Endothelial cell of umbilical vein (primary cell): ENCODE measurements around the gene FECH. TPM values are rescaled to one million over a fixed set of nuclear protein-coding genes. Genes with fewer than 3 reads are reported as not detected.

Source experiments
- BruUV-seq: library from RNA; stranded (reverse); fragments of 400-500 nt; replicated peaks from 2 replicates; lab custom pipeline; 2021; lab: Mats Ljungman, UMichigan
- CTCF ChIA-PET: fragments of 300-600, 350-600 bp; sonication (Branson Sonifier 250); formaldehyde crosslinking; loops from one replicate; lab custom pipeline; 2021; ENCODE audit warnings: antibody characterized with exemption, inconsistent platforms; lab: Charles Lee
- POLR2A ChIA-PET: fragments of 300-600, 350-600 bp; sonication (Branson Sonifier 250); formaldehyde crosslinking; loops from one replicate; lab custom pipeline; 2021; ENCODE audit warnings: antibody characterized with exemption, inconsistent platforms; lab: Charles Lee
- DNase-seq: peaks from one replicate; pipeline ENCODE4 v3.0.0-alpha.2; 2011; ENCODE audit warnings: low read depth, low spot score
- FAIRE-seq: peaks from 2 replicates; lab custom pipeline; 2011; peaks lifted over from hg19 to GRCh38; lab: Jason Lieb, UNC
- H2AFZ ChIP-seq: 2 replicates; pipeline ENCODE4 v1.6.0; 2012; ENCODE audit warnings: low read depth, low read length, control low read depth, inconsistent platforms
- H3K27ac ChIP-seq: 2 replicates; pipeline ENCODE4 v1.5.1; 2011; ENCODE audit warnings: low read depth, mild to moderate bottlenecking, control low read depth, low read length, moderate library complexity; ENCODE audit not compliant: insufficient read depth
- H3K27me3 ChIP-seq, 2 experiments: 2 replicates each; pipeline versions ENCODE4 v1.6.0 to v1.6.1; 2011; ENCODE audit warnings: low read length in 2 of 2, mixed read lengths in 1 of 2; ENCODE audit not compliant: control insufficient read depth in 2 of 2, insufficient read depth in 2 of 2
- H3K36me3 ChIP-seq, 2 experiments: 2 replicates in 1 of 2; 3 replicates in 1 of 2; pipeline ENCODE4 v1.5.1; 2011; ENCODE audit warnings: low read length in 2 of 2, mild to moderate bottlenecking in 1 of 2, moderate library complexity in 1 of 2; ENCODE audit not compliant: control insufficient read depth in 2 of 2, insufficient read depth in 2 of 2; ENCODE audit errors: extremely low read depth in 1 of 2
- H3K4me1 ChIP-seq: 3 replicates; pipeline ENCODE4 v1.5.1; 2011; ENCODE audit warnings: mild to moderate bottlenecking, low read length; ENCODE audit not compliant: control insufficient read depth, insufficient read depth; ENCODE audit errors: extremely low read depth
- H3K4me2 ChIP-seq: 2 replicates; pipeline ENCODE4 v1.6.1; 2011; ENCODE audit warnings: low read length, control low read depth, mixed read lengths; ENCODE audit not compliant: insufficient read depth
- H3K4me3 ChIP-seq, 3 experiments: fragments of 200-600 bp in 1 of 3; sonication (generic), shearing (Covaris generic) in 1 of 3; replicated peaks in 1 of 3; 2 replicates each; pipeline ENCODE4 v1.5.1; 2011 to 2016; ENCODE audit warnings: control low read depth in 3 of 3, low read length in 3 of 3, mild to moderate bottlenecking in 2 of 3, inconsistent platforms in 1 of 3, low read depth in 1 of 3, moderate library complexity in 1 of 3; ENCODE audit not compliant: insufficient read depth in 1 of 3
- H3K79me2 ChIP-seq: 2 replicates; pipeline ENCODE4 v1.6.0; 2012; ENCODE audit warnings: low read length, inconsistent platforms; ENCODE audit not compliant: control insufficient read depth, insufficient read depth
- H3K9ac ChIP-seq: replicated peaks from 2 replicates; pipeline ENCODE3; 2011; ENCODE audit warnings: low read length, control low read depth; ENCODE audit not compliant: insufficient read depth; ENCODE audit errors: extremely low read depth
- H3K9me1 ChIP-seq: replicated peaks from 3 replicates; pipeline ENCODE4 v1.6.0; 2011; ENCODE audit warnings: mild to moderate bottlenecking, low read length; ENCODE audit not compliant: control insufficient read depth, insufficient read depth; ENCODE audit errors: extremely low read depth
- H3K9me3 ChIP-seq: replicated peaks from 2 replicates; pipeline ENCODE4 v1.5.1; 2012; ENCODE audit warnings: low read length, inconsistent platforms; ENCODE audit not compliant: control insufficient read depth, insufficient read depth
- H4K20me1 ChIP-seq: replicated peaks from 2 replicates; pipeline ENCODE3; 2011; ENCODE audit warnings: mild to moderate bottlenecking, low read length; ENCODE audit not compliant: control insufficient read depth, insufficient read depth; ENCODE audit errors: extremely low read depth
- EZH2 ChIP-seq: IDR thresholded peaks from 2 replicates; pipeline ENCODE4 v1.6.1; 2012; ENCODE audit warnings: borderline replicate concordance, low read depth, mild to moderate bottlenecking, moderate library complexity, low read length, inconsistent platforms; ENCODE audit not compliant: severe bottlenecking
- FOS ChIP-seq: IDR thresholded peaks from 2 replicates; pipeline ENCODE4 v1.6.1; 2011; ENCODE audit warnings: mild to moderate bottlenecking, low read length, moderate library complexity, borderline replicate concordance; ENCODE audit not compliant: insufficient read depth
- GATA2 ChIP-seq: IDR thresholded peaks from 2 replicates; pipeline ENCODE4 v1.7.0; 2011; ENCODE audit warnings: low read depth, mild to moderate bottlenecking, moderate library complexity, mixed read lengths, low read length; ENCODE audit not compliant: insufficient read length, insufficient read depth
- JUN ChIP-seq: IDR thresholded peaks from 2 replicates; pipeline ENCODE4 v1.6.1; 2011; ENCODE audit warnings: borderline replicate concordance, low read depth; ENCODE audit not compliant: insufficient read length, insufficient read depth
- MYC ChIP-seq: IDR thresholded peaks from one replicate; pipeline ENCODE4 v1.6.1; 2011; ENCODE audit warnings: mild to moderate bottlenecking, low read depth, low read length
- POLR2A ChIP-seq: IDR thresholded peaks from 2 replicates; pipeline ENCODE4 v1.6.1; 2012; ENCODE audit warnings: low read depth, mild to moderate bottlenecking, control low read depth, low read length
- POLR2AphosphoS5 ChIP-seq: IDR thresholded peaks from 2 replicates; pipeline ENCODE4 v1.6.1; 2012; ENCODE audit warnings: low read depth, mild to moderate bottlenecking, control low read depth, low read length, moderate library complexity; ENCODE audit not compliant: insufficient read depth
- dilution Hi-C: fragments of 300-500 bp; cut with MboI; formaldehyde crosslinking; loops from one replicate; pipeline ENCODE4 v1.15.0; 2019; ENCODE audit warnings: low sequenced_read_pairs; ENCODE audit not compliant: extremely low pct_ligation_motif_present
- intact Hi-C: fragments of 100-400 bp; cut with micrococcal nuclease; formaldehyde crosslinking; loops from one replicate; pipeline ENCODE4 v1.10.0; 2022
- polyA plus RNA-seq, 4 experiments: library from polyadenylated mRNA; depleted of rRNA in 3 of 4; stranded (reverse) in 3 of 4; unstranded in 1 of 4; fragments of >200 nt; gene quantifications; 2 replicates each; pipeline versions ENCODE4 v1.2.1 to v1.2.3, GENCODE V29; 2011 to 2012; ENCODE audit warnings: missing spikeins in 1 of 4
- total RNA-seq: library from RNA; stranded (reverse); gene quantifications from 2 replicates; pipeline ENCODE4 v1.2.3, GENCODE V29; 2021
- TF ChIP-seq, protein P1 (sequence below): IDR thresholded peaks from 2 replicates; pipeline ENCODE4 v1.6.1; 2011; ENCODE audit not compliant: insufficient read depth, insufficient read length
- TF ChIP-seq, protein P2 (sequence below), 2 donors: IDR thresholded peaks; 1 replicate in 1 of 2; 2 replicates in 1 of 2; pipeline ENCODE4 v1.5.1; 2011; ENCODE audit warnings: low read length in 2 of 2, mild to moderate bottlenecking in 2 of 2, moderate library complexity in 2 of 2, control low read depth in 1 of 2, inconsistent platforms in 1 of 2, low read depth in 1 of 2; ENCODE audit not compliant: insufficient read depth in 1 of 2; ENCODE audit errors: extremely low read depth in 1 of 2

The FECH gene
- total and polyA plus RNA-seq, 2 donors (not counting 3 experiments of a cell fraction or from before 2014, with no cell fraction given), result 25.3 to 27.9 TPM

DNA sequence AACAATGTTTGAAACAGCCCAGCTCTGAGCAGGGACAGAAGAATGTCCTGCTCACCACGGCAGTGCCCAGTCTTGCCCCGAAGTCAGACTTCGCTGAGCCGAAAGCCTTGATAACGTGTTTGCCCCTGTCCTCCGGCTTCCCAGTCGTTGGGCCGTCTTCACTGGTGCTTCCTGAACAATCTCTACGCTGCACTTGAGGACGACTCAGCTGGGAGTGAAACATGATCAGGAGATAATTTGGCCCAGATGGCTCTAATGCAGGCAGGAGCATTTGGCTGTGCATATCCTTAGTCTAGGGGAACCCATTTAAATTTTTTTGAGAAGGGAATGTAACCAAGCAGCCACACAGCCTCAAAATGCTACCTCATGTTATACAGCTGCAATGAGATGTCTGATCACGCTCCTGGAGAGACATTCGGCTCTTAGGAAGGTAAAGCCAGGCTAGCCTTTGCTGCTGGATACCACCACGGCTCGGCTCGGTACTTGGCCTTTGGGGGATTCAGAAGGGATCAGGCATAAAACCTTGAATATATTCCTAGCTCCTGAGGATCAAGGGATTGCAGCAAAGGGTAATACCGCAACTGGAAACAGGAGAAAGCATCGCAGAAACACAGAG, 43.6 kb downstream of the FECH start:
- no peak overlapping the region for H3K27ac ChIP-seq
- FAIRE-seq (no peak), DNase-seq (no peak)
- H3K27me3 ChIP-seq, result no peaks in the 10 kb centered on the region
- H3K9me1 ChIP-seq, result no peaks in the 10 kb centered on the region
- intact Hi-C loops, result no loop called here
- no peak overlapping the region for H2AFZ ChIP-seq
- CTCF ChIA-PET, result interaction anchor here (1.0 kb wide), 1 partner anchor 19 kb away, joined by 3 read pairs; no protein-coding TSS in a partner anchor
- POLR2A ChIA-PET, result no interaction called here
- H3K4me2 ChIP-seq, result no peak overlapping the region
- H3K79me2 ChIP-seq, result no peaks in the 10 kb centered on the region
- TF ChIP-seq JUN (no peak), EZH2 (no peak), MYC (no peak), GATA2 (no peak), FOS (no peak), POLR2A (no peak), POLR2AphosphoS5 (no peak)
- H3K9me3 ChIP-seq, result no peaks in the 10 kb centered on the region
- no peak overlapping the region for H3K9ac ChIP-seq
- no peaks in the 10 kb centered on the region for H3K4me1 ChIP-seq
- H4K20me1 ChIP-seq, result no peaks in the 10 kb centered on the region
- dilution Hi-C loops, result no loop called here
- H3K36me3 ChIP-seq, result no peaks in the 10 kb centered on the region
- no peak overlapping the region for H3K4me3 ChIP-seq
- no TSS peak for BruUV-seq

DNA sequence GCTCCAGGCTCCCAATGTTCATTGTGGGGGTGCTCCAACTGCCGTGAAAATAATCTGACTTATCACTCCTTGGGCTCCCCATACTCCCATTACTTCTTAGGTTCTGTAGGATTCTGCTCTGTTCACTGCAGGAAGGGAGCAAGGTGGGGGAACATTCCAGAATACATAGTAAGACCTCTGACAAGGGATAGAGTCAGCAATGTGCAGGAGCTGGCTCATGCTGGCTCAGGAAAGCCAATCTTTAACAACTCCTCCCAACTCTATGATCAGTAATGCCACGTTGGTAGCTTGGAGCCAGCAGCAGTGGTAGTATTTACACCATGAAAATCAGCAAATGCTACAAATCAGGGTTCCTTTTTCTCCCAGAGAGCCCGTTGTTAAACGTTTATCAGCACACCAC, 44.4 kb downstream of the FECH start:
- Histone ChIP-seq H3K9me3 (no peaks in the 10 kb centered on the region), H3K4me3 (no peak overlapping the region), H3K4me2 (no peak overlapping the region), H3K27me3 (no peaks in the 10 kb centered on the region), H3K9ac (no peak overlapping the region), H3K36me3 (no peaks in the 10 kb centered on the region), H4K20me1 (no peaks in the 10 kb centered on the region), H3K4me1 (no peaks in the 10 kb centered on the region), H3K79me2 (no peaks in the 10 kb centered on the region), H3K27ac (no peak overlapping the region), H3K9me1 (no peaks in the 10 kb centered on the region), H2AFZ (no peak overlapping the region)
- no peak for FAIRE-seq
- no TSS peak for BruUV-seq
- TF ChIP-seq, protein P1, sequence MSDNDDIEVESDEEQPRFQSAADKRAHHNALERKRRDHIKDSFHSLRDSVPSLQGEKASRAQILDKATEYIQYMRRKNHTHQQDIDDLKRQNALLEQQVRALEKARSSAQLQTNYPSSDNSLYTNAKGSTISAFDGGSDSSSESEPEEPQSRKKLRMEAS, result no peak
- TF ChIP-seq POLR2A (no peak), POLR2AphosphoS5 (no peak), GATA2 (no peak), MYC (no peak), EZH2 (no peak), FOS (no peak), JUN (no peak)
- TF ChIP-seq, protein P2, sequence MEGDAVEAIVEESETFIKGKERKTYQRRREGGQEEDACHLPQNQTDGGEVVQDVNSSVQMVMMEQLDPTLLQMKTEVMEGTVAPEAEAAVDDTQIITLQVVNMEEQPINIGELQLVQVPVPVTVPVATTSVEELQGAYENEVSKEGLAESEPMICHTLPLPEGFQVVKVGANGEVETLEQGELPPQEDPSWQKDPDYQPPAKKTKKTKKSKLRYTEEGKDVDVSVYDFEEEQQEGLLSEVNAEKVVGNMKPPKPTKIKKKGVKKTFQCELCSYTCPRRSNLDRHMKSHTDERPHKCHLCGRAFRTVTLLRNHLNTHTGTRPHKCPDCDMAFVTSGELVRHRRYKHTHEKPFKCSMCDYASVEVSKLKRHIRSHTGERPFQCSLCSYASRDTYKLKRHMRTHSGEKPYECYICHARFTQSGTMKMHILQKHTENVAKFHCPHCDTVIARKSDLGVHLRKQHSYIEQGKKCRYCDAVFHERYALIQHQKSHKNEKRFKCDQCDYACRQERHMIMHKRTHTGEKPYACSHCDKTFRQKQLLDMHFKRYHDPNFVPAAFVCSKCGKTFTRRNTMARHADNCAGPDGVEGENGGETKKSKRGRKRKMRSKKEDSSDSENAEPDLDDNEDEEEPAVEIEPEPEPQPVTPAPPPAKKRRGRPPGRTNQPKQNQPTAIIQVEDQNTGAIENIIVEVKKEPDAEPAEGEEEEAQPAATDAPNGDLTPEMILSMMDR (IDR thresholded peaks at IDR 0.05; ENCODE audit: extremely low read depth in 1 of 2, insufficient read depth in 1 of 2, low read depth in 1 of 2, low read length in 2 of 2), result no peak
- DNase-seq, result no peak
- CTCF ChIA-PET, result interaction anchor here (1.0 kb wide), 1 partner anchor 20 kb away, joined by 3 read pairs; no protein-coding TSS in a partner anchor
- dilution Hi-C loops (no loop called here), intact Hi-C loops (no loop called here)
- POLR2A ChIA-PET, result interaction anchor here (0.6 kb wide), 1 partner anchor 92 kb away, joined by 3 read pairs; no protein-coding TSS in a partner anchor
